ENCODE data around the gene HTRA2.
"Not testable (repeated sequence)": the region's sequence is repeated elsewhere in the genome, so short reads cannot be mapped to it uniquely, and the experiment has no call there.

DNA sequence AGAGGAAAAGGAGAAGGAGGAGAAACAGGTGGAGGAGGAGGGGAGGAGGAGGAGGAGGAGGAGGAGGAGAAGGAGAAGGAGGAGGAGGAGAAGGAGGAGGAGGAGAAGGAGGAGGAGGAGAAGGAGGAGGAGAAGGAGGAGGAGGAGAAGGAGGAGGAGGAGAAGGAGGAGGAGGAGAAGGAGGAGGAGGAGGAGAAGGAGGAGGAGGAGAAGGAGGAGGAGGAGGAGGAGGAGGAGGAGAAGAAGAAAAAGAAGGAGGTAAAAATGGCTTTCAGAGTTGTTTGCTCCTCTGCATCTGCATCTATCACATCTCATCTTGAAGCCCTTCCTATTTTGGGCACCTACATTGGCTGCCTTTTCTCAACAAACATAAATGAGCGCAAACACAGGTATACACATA lies 31.3 kb downstream of the HTRA2 start:
- not testable (repeated sequence) for TF ChIP-seq CTCF (IDR thresholded peaks at IDR 0.05; ENCODE audit: insufficient read depth, low read length, poor library complexity, severe bottlenecking); EZH2phosphoT487 (conservative IDR thresholded peaks at IDR 0.05; ENCODE audit: low read length)
